ENCODE results near the gene TBC1D22B. TPM values are rescaled to one million over a fixed set of nuclear protein-coding genes. Genes with fewer than 3 reads are reported as not detected.
A peak's percentile ranks its signal among the peaks of the same experiment; 100 is the strongest.

The TBC1D22B gene
- total and polyA plus RNA-seq, 9 of the 15 experiments (the other 6 are each of a cell fraction or from before 2014, with no cell fraction given): 4.8 to 24.2 (median 13.5) TPM

- TF ChIP-seq MCM5 (IDR thresholded peaks at IDR 0.05; ENCODE audit: low read depth): no peak
- TF ChIP-seq PHB2 (IDR thresholded peaks at IDR 0.05; ENCODE audit: low read depth): no peak
- TF ChIP-seq TCFL5 (CRISPR knock-in tag; conservative IDR thresholded peaks at IDR 0.05): peak; percentile 52; the same call in 1 of the 2 replicates
- no peak for TF ChIP-seq ZNF780A (CRISPR knock-in tag; IDR thresholded peaks at IDR 0.05)
- TF ChIP-seq ETS2 (tag; IDR thresholded peaks at IDR 0.05; ENCODE audit: borderline replicate concordance, poor library complexity, severe bottlenecking): no peak
- no peak for TF ChIP-seq ZNF561 (CRISPR knock-in tag; conservative IDR thresholded peaks at IDR 0.05)
- no peak for TF ChIP-seq FUS (optimal IDR thresholded peaks at IDR 0.05; ENCODE audit: low read depth, low read length)
- no peak for TF ChIP-seq FOXP1 (CRISPR knock-in tag; IDR thresholded peaks at IDR 0.05)
- TF ChIP-seq SP2 (IDR thresholded peaks at IDR 0.05; ENCODE audit: extremely low read depth, low read depth, low read length, poor library complexity, severe bottlenecking): no peak
- TF ChIP-seq ARNT (IDR thresholded peaks at IDR 0.05): no peak
- peak; percentile 85 for TF ChIP-seq EHMT2 (IDR thresholded peaks at IDR 0.05)
- peak; percentile 71 for TF ChIP-seq CXXC5 (CRISPR knock-in tag; IDR thresholded peaks at IDR 0.05)
- TF ChIP-seq ZHX1 (conservative IDR thresholded peaks at IDR 0.05; ENCODE audit: low read length): 0 out of 2 replicates have a peak, but pooled peaks have one; percentile 40
- peak; percentile 82 for TF ChIP-seq CTBP1 (IDR thresholded peaks at IDR 0.05; ENCODE audit: borderline replicate concordance)
- no peak for TF ChIP-seq ZNF324 (CRISPR knock-in tag; IDR thresholded peaks at IDR 0.05)
- TF ChIP-seq RB1 (IDR thresholded peaks at IDR 0.05; ENCODE audit: low read depth): no peak
- TF ChIP-seq TSC22D4 (tag; IDR thresholded peaks at IDR 0.05): no peak
- 0 out of 2 replicates have a peak, but pooled peaks have one; percentile 10 for TF ChIP-seq ZBTB33 (CRISPR knock-in tag; IDR thresholded peaks at IDR 0.05)
- TF ChIP-seq ZNF41 (CRISPR knock-in tag; conservative IDR thresholded peaks at IDR 0.05): peak; percentile 60; the same call in 1 of the 2 replicates
- TF ChIP-seq ZNF512 (tag; IDR thresholded peaks at IDR 0.05): no peak
- no peak for TF ChIP-seq TRIM25 (IDR thresholded peaks at IDR 0.05; ENCODE audit: borderline replicate concordance)
Measured at GRCh38 chr6:37239950-37240713, 17.4 kb upstream of the TBC1D22B start (continued).
